RKO (cell line): ENCODE measurements around the gene BABAM2.
"Not testable (repeated sequence)": the region's sequence is repeated elsewhere in the genome, so short reads cannot be mapped to it uniquely, and the experiment has no call there.

Experiments
- DNase-seq: peaks from one replicate; pipeline ENCODE4 v3.0.0-alpha.2; 2016; ENCODE audit warnings: low spot score

BABAM2 gene

DNA sequence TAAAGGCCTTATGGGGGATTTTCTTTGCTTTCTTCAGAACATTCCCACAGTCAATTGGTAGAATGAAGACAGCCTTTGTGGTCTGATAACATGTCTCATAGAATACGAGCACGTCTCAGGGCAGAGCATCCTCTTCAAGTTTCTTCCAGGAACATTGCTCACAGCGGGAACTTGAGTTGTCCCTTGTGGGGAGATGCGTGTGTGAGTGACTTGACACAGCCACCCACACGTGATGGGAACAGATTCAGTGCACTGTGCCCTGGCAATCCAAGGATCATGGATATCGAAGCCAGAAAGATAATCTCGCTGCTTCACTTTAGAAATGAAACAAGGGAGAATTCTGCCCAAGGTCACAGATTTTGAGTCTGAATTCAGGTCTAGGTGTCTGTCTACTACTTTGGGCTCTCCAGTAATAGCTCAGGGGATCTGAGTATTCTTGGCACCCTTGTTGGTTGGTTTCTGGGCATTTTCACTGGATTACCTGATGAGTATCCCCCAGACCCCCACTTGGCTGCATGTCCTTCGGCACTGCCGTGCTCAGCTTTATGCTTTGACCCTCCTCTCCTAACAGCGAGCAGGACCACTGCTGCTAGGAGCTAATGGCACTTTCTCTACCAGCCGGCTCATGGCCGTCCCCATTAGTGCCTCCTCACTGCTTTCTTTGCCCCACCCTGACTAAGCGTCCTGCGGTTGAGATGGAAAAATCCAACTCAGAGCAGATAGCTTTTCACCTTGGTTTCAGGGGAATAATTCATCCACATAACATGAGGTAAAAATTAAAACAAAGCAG is 426.2 kb downstream of the BABAM2 start:
- DNase-seq, result no peak

GRCh38 chr2:28317390-28317789 is 426.9 kb downstream of the BABAM2 start:
- DNase-seq, result no peak

GRCh38 chr2:28318023-28318422 is 427.5 kb downstream of the BABAM2 start:
- DNase-seq, result no peak

GRCh38 chr2:28318462-28319117 is 428.1 kb downstream of the BABAM2 start:
- DNase-seq, result no peak

DNA sequence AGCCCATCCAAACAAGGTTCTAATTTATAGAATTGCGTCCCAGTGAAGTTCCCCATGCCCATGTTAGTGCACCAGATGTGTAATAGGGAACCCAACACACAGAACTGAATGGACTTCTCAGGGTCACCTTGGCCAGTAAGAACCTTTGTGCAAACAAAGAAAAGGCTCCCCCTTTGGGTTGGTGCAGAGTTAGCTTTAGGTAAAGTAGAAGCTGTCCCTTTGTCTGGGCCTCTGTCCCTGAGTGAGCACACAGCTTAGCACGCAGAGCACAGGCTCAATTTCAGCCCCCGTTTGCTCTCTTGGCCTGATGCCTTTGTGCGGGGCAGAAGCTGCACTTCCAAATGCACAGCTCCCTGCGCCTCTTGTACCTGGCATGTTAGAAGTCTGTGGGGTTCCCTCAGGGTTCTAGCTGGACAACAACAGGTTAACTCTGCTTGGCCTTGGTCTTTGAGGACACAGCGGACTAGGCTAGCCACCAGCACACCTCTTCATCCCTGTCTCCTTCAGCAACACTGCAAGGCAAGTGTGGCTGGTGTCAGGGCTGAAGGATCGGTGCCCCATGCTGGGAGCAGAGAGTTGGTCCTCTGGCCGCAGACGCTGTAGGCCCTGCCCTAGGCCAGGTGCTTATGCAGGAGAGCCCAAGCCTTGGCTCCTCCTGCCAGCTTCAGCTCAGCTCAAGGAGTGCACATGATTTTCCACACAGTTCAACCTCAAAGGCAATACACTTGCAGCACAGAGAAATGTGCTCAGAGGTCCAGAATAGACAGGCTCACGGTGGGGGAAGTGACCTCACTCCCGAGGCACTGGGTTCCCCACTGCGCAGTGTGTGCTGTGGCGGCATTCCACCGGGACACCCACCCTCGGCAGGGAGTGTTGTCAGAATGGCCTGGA is 428.8 kb downstream of the BABAM2 start:
- DNase-seq, result no peak

- no peak for DNase-seq
These were observed 429.5 kb downstream of the BABAM2 start for GRCh38 chr2:28320009-28320365.

DNA sequence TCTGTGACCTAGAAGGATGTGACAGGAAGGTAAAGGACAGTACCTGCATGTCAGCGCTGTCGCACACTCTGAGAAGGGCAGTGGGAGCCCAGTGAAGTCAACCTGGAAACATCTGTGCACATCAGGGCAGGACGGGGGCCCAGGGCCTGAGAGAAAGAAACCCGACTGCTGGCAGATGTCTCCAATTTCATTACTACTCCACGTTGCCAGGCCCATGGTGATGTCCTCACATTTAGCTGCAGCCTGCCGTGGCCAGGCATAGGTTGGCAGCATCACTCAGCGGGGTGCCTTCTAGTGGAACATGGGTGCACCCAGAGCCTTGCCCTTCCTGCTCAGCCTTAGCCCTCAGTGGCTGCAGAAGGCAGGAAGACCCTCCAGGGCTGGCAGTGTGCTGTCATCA is 429.8 kb downstream of the BABAM2 start:
- DNase-seq, result no peak

- no peak for DNase-seq
These were observed 430.9 kb downstream of the BABAM2 start for GRCh38 chr2:28321426-28321825.

- DNase-seq, result no peak
These were observed 431.5 kb downstream of the BABAM2 start for GRCh38 chr2:28322051-28322450.

DNA sequence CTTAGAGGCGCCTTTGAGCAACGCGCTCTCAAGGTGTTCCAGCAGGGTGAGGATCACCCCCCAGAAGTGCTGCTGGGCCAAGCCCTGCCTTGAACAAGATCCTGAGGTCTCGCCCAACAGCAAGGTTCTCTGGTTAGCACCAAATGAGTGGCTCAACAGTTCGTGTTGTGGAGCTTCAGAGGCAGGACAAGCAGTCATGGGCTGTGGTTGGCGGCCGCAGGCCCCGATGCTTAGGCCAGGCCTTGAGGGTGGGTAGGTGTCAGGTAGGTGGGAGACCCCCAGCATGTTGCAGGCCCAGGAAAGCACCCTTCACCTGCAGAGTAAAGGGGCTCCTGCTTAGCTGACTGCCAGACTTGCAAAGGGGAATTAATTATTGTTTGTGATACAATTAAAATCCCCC is 431.9 kb downstream of the BABAM2 start:
- DNase-seq, result no peak

DNA sequence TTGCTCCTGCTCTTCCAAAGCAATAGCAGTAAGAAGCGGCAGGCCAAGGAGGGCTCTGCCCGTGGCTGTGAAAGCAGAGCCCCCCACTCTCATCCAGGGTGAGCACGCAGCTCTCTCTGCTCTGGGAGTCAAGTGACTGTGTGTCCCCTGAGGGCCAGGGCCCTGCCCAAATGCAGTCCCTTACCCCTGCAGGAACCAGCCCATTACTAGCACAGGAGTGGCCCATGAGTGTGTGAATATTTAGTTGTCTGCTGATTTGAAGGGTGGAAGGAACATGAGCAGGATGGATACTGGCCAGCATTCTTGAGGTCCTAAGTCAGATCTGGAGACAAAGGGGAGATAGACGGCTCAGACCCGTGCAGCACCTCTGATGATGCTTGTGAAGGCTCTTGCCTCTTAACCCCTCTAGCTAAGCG is 432.5 kb downstream of the BABAM2 start:
- DNase-seq, result no peak

DNA sequence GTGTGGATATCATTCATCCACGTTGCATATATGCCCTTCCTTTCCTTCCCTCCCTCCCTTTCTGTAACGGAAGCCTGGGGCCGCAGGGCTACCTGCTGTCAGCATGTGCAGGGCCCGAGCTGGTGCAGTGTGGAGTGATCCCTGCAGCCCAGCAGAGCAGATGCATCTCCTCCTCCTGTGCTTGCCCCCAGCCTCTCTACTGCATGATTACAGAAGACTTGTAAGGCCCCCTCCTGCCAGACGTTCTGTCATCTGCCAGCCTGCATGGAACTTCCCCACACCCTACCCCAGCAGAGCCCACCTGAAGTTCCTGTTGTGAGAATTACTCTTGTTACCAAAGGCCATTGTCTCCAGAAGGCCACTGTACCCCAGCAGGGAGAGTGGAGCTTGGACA is 434.6 kb downstream of the BABAM2 start:
- no peak for DNase-seq

DNA sequence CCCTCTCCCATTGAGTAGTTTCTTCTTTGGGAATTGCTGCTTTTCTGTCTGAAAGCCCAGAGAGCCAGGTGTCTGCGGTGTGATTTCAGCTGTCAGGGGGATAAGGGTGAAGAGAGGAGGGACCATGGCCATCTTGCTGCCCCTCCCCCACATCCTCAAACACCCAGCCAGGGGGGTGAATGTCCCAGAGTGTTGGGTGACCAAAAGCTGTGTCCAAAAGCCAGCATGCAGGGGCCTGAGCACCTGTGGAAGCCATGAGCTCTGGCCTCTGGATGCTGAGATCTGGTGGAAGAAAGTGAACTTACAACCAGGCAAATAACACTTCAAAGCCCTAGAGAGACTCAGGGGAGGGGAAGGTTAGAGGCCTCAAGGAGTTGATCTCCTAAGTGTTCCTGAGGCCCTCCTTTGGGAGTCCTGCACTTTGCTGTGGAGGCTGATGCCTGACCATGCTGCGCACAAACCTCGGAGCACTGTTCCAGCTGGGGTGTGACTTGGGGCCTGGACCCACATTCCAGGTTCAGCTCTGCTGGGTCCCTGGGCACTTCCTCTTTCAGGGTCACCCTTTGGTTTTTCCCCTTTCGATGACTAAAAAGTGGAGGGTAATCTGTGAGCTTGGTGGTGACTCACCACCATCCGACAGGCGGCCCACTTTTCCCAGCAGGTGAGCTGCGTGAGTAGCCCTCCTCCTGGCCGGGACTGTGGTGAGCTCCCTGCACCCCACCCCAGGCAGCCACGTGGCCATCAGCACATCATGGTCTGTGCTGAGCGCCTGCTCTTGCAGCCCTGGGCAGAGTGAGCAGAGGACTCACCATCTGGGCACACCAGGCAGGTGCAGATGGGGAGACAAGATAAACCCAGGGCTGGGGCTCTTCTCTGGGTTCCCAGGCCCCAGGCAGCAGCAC is 435.3 kb downstream of the BABAM2 start:
- DNase-seq, result no peak

DNA sequence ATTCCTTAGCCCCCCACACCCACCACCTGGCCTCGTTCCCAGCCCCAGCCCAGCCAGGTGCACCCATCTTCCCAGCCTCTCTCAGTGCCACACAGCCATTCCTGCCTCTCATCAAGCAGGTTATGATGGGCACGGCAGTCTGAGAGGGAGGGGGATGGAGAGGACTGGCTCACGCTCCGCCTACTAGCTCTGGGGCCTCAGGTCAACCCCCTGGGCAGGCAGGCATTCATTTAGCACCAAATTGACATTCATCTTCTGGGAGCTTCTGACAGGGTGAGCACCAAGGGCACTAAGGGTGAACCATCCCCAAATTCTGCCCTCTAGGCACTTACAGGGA is 435.9 kb downstream of the BABAM2 start:
- no peak for DNase-seq

- no peak for DNase-seq
These were observed 436.5 kb downstream of the BABAM2 start for GRCh38 chr2:28326881-28327505.

DNA sequence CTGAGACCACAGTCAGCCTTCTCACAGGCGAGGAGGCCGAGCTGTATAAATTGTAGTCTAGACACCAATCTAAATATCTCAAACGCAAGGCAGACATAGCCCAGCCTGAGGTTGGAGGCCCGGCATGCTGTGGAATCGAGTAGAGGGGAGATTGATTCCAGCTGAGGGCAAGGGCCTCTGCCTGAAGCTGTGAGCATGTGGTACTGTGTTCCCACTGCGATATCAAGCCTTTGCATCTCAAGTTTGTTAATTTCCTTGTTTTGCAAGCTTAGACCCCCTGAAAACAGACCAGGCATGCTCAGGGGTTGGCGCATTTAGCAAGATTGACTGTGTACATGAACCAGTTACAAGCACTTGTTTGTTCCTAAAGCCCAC is 437.0 kb downstream of the BABAM2 start:
- no peak for DNase-seq

GRCh38 chr2:28327956-28328922 is 437.7 kb downstream of the BABAM2 start:
- DNase-seq, result no peak

GRCh38 chr2:28329184-28329583 is 438.7 kb downstream of the BABAM2 start:
- DNase-seq, result no peak

DNA sequence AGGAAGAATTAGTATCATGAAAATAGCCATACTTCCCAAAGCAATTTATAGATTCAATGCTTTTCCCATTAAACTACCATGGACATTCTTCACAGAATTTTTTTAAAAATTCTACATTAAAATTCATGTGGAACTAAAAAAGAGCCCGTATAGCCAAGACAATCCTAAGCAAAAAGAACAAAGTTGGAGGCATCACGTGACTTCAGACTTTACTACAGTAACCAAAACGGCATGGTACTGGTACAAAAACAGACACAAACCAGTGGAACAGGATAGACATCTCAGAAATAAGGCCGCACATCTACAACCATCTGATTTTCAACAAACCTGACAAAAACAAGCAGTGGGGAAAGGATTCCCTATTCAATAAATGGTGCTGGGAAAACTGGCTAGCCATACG is 440.2 kb downstream of the BABAM2 start:
- not testable (repeated sequence) for DNase-seq

- DNase-seq, result not testable (repeated sequence)
These were observed 441.3 kb downstream of the BABAM2 start for GRCh38 chr2:28331797-28332196.
